GM21576 (cell line): Measurements from ENCODE around the gene MPEG1.

ENCODE experiments used
- ATAC-seq: cut with Tn5 transposase; IDR thresholded peaks from one replicate; pipeline ENCODE4 v1.9.1; 2021; ENCODE audit warnings: mild to moderate bottlenecking, moderate library complexity; ENCODE audit not compliant: unreplicated experiment

MPEG1 gene, protein sequence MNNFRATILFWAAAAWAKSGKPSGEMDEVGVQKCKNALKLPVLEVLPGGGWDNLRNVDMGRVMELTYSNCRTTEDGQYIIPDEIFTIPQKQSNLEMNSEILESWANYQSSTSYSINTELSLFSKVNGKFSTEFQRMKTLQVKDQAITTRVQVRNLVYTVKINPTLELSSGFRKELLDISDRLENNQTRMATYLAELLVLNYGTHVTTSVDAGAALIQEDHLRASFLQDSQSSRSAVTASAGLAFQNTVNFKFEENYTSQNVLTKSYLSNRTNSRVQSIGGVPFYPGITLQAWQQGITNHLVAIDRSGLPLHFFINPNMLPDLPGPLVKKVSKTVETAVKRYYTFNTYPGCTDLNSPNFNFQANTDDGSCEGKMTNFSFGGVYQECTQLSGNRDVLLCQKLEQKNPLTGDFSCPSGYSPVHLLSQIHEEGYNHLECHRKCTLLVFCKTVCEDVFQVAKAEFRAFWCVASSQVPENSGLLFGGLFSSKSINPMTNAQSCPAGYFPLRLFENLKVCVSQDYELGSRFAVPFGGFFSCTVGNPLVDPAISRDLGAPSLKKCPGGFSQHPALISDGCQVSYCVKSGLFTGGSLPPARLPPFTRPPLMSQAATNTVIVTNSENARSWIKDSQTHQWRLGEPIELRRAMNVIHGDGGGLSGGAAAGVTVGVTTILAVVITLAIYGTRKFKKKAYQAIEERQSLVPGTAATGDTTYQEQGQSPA

DNA sequence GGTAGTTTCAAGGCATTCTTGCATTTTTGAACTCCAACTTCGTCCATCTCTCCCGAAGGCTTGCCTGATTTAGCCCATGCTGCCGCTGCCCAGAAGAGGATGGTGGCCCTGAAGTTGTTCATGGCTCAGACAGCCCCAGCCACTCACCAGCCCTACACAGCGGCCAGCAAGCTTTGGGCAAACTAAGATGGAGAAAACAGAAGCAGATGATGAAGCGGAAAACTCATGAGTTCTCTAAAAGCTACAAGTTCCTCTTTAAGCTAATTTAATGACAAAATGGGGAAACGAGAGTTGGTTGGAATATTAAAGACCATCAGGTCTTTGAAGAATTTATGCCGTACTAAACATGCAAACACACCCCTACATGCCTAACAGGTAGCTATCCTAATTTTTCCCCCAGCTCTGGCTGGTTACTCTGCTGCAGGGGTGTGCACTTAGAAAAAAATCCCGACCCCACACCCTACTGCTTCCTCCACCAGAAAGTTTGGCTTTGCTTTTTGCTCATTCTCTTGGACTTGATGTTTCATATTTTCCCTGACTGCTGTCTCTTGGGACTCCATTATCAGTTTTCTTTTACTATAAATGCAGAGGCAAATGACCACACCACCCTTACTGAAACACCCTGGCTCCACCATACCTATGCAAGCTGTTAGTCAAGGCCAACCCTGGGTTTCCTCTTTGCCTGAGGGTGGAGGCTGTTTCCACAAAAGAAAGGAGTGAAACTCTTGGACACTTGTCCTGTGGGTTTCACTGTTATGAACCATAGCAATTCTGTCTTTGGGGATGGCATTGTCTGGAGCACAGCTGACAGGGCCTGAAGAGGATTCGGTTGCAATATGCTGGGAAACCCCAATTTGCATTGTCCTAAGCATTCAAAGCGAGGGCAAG, at the start of gene MPEG1:
MPEG1 (minus strand) TSS at position 184 of the 888 bp plus-strand sequence; CDS start at position 122, 62 bp downstream.
- peak; percentile 19 for ATAC-seq

DNA sequence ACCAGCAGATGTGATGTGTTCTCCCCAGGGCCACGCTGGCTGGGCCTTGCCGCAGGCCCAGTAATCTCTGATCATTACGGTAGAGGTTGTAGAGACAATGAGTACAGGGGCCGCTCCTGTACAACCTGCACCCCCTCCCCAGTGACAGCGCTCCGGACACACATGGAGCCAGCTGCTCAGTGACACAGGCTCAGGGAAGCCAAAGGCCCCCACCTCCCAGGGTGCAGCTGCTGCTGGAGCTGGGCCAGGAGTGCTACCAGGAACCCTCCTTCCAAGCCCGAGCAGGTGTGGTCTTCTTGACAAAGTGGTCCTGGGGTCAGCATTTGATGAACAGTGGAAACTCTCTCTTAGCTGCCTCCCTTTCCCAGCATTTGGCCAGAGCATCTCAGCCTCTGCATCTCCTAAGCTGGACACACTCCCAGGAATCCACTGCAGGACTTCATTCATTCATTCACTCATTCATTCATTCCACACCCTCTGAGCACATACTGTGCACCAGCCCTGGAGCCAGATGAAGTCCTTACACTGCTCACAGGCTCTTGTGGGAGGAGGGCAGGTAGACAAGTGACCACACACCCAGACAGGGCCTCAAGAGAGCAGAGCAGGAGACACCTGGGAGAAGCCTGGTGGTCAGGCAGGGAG, 49.6 kb upstream of the MPEG1 start:
- ATAC-seq = no peak

DNA sequence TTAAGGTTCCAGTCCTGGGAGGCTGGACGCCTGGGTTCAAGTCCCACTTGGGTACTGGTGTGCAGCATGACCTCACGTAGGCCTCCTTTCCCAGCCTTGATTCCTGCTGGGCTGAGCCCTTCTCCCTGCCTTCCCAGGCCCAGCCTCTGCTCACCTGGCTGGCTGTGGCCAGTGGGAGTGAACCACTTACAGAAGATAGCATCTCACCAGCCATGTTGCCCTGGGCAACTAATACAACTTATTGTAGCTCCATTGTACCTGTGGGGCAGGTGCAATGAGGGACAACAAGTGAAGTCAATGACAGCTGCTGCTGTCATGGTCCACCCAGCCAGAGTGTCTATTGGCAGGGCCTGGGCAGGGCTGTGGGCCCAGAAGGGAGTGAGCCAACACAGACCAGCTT, 48.4 kb upstream of the MPEG1 start:
- ATAC-seq = no peak

DNA sequence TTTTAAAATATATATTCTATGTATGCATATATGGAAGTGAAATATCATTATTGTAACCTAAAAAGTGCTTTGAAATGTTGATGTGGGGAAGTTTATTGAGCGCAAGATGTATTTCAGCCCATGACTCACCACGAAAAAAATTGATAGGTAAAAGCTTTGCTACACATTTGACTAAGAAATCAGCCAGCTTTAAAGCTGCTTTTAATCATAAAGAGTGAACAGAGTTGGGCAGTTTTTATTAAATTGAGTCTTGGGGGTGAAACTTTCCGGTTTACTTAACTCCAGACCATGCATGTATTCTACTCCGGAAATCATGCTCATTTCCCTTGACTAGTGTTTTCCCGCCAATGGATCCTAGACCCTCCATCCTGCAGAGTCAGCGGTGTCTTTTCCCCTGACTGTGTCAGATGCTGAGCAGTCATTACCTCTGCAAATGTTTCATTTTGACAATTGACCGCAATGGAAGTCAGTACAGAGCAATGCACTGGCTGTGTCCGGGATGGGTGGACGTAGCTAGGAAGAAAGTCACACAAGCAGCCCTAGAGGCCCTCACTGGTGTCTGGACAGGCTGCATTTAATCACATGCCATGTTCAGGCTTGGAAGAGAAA, 47.2 kb upstream of the MPEG1 start:
- no peak for ATAC-seq

DNA sequence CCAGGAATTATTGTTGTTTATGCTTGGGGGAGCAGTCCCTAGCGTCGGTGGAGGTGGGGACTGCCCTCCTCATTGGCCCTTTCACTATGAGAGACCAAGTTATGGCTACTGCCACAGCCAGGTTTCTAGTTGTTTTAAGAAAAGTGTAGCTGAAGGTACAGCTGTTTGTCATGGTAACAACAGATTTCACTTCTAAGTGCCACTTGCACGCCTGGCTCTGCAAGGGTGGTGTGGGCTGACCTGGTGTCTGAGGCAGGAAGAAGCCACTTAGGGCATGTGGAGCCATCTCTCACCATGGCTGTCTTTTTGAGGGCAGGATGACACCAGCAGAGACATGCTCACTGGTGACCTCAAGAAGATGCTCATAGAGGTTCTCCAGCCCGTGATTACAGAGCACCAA, 46.3 kb upstream of the MPEG1 start:
- ATAC-seq = no peak

DNA sequence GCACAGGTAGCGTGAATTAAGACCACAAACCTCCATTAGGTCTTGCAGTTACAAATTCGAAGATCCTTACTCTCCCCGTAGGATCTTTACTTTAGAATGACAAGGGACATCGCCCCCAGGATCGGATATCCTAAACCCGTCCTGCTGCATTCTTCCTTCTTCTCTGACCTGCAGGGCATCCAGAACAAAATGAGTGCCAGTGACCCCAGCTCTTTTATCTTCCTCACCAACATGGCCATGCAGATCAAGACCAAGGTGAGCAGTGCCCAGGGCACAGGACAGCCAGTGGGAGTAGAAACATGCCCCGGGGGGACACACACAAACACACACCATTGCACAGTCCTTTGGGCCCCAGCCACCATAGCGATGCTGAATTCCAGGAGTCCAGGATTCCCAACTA, 42.6 kb upstream of the MPEG1 start:
- no peak for ATAC-seq

DNA sequence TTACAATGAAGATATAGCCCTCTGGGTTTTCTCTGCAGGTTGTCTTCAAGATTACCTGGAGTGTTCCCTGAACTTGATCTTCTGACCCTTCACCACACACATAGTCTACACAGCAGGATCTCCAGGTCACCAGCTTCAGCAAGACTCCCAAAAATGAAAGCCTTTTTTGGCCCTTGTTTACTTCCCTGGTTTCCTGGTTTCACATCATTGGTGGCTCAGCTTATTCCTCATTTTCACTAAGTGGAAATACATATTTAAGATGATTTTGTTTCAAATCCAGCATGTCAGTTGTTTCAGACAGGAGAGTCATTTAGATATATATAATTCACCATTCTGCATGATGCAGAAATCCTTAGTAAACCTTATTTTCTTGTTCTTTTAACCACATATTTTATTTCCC, 41.6 kb upstream of the MPEG1 start:
- no peak for ATAC-seq

DNA sequence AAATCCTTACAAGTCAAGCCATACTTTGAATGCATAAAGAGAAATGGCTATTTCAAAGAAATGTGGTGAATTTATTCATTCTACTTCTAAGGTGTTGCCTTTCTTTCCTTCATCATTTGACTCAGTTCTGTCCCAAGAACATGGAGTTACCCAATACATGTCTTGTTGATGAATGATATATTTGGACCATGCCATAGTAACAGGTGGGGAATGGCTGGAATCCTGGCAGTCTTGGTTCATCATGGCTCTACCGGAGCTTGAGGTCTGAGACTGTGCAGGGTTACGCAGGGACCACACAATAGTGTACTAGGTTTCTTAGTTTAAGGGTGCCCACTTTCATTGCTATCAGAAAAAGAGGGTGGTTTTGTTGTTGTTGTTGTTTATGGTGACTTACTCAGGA, 40.3 kb upstream of the MPEG1 start:
- no peak for ATAC-seq

DNA sequence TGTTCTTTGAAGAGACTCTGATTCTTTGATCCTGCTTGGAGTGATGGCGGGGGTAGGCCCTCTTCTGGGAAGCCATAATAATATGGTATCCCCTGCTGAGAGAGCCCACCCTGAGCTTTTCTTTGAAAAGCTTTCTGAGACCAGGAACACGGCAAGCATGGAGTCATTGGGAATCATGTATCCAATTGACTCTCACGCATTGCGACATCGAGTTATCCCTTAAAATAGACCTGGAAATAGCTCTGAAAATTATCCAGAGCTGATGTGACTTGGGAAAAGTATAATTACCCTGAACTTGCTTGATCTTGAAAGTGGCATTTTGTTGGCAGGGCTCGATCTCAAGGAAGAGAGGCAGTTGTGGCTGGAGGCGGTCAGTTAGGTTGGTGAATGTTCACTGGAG, 36.8 kb upstream of the MPEG1 start:
- ATAC-seq = no peak

DNA sequence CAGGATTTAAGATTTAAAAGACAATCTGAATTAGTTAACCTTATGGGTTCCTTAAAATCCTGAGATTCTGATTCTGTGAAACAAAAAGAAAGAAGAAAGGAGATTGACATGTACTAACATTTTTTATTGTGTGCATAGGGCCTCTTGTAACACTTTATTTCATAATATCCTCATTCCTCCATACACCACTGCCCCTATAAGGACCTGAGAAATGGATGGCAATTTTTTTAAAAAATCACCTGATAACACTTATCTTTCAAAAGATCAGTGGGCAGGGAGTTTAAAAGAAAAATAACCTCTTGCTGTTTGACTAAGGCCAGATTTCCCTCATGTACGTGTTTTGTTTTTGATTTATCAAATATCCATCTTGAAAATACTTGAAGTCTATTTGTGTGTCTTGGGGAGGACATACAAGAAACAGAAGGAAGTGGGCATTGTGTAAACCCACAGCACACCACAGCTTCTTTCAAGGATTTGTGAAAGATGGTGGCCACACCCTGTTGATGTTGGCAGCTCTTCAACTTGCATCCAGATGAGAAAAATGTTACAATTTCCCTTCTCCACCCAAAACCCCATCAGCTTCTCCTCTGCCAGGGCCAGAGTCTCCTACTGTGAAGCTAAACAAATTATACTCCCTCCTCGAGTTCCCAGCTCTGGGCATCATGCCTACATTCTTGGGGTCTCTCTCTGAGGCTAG, 35.0 kb upstream of the MPEG1 start:
- ATAC-seq = no peak

DNA sequence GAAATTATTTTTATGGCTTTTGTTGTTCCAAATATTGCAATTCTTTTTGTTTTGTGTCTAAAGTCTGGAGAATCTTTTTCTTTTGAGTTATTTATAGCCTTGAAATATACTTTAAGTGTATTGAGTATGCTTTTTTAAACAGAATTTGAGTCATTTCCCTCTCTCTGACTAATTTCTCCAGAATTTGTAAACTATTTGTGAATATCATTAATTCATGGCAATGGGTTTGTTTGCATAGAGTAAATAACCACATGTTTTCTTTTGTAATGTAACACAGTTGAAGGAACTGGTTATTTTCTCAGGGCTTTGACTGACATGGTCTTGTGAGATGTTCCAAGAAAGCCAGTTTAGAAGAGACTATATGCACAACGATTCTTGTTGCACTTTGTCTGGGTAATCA, 30.9 kb upstream of the MPEG1 start:
- no peak for ATAC-seq

DNA sequence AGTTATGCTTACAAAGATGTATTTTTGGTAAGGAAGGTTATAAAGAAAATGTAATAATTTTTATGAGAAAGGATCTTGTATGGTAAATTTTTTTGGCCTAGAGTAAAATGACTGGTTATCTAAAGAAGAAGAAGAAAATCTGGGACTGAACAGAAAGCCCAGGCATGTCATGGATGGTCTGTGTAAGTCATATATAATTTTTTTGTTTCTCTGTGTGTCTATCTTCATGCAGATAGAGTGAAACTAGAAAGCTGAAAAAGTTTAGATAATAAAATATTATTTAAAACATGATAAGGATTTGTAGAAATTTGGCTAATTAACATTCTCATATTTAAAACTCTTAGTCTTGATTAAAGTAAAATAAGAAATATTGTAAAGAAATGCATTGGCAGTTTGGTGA, 27.6 kb upstream of the MPEG1 start:
- ATAC-seq = no peak

DNA sequence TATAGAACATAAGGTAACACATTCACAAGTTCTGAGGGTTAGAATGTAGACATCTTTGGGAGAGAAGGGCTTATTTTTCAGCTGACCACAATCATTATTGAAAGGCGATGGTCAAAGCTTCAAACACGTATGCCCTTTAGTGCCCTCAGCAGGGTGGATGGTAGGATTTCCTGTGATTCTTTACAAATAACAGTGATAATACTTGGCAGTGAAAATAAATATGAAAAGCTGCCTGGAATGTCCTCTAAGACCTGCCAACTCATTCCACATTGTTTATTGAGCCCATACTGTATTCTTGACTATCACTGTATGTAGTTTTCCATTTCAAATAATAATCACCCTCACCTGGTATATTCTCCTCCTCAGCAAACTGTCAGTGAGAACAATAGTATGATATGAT, 13.7 kb upstream of the MPEG1 start:
- no peak for ATAC-seq

DNA sequence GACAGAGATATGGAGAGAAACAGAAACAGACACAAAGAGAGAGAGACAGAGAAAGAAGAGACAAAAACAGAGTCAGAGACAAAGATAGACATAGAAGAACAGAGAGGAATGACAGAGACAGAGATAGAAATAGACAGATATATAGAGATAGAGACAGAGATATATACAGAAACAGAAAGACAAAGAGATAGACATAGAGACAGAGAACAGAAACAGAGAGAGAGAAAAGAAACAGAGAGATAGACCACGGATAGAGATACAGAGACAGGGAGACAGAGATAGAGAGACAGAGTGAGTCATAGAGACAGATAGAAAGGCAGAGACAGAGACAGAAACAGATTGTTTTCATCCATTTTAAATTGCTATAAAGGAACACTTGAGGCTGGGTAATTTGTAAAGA, 12.3 kb upstream of the MPEG1 start:
- ATAC-seq = peak; percentile 56

DNA sequence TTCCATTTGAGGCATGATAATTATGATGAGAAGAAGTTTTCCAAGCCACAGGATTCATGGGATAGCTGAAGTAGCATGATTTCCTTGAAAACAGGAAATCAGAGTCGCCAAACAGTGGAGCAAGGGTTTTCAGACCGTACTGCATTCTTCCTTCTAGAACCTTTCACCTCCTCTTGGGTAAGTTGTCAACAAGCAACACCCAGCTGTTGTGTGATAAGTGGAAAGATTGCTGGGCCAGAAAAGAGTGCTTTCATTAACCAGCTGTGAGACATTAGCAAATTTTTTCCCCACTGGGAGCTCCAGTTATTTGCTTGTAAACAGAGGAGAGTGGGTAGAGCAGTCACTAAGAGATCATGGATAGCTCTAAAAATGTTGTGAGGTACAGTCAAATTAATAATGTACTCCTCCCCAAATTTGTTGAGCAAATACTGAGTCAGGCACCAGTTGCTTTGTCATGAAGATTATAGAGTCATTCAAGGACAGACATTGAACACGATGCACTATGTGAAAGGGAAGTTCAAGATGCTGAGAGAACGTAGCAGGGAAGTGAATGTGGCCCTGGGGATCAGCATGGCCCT, 11.7 kb upstream of the MPEG1 start:
- ATAC-seq = peak; percentile 34

DNA sequence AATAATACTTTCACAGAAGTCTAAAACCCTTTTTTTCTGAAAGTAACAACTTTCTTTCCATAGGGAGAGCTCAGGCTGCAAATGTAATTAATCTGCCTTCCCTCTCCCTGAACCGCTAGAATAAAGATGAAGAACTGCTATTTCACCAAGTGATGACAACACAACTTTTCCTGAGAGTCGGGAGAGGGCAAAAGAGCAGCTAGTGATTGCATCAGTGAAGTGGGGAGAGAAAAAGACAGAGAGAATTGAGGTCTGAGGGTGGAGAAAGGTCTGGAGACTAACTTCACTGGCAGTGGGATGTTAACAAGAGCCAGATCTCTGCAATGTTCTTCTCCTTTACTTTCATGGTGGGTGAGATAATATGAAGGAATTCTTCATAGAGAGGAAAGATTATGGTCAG, 10.9 kb upstream of the MPEG1 start:
- ATAC-seq = no peak

DNA sequence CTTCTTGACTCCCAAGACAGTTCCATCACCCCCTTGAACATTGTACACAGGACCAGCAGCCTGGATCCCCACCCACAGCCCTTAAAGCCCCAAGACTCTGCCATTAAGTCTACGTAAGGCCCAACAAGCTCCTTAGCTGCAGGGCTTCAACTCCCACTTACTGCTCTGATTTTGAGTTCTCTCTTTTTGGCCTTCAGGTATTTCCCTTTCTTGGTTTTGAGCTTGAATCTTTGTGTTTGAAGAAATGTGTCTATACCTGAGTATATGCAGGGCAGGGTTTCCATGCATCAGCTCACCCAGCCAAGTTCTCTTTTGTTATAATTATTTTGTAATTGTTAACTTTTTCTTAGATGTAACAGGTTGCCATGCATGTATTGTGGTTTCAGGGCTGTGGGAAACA, 10.4 kb upstream of the MPEG1 start:
- no peak for ATAC-seq

DNA sequence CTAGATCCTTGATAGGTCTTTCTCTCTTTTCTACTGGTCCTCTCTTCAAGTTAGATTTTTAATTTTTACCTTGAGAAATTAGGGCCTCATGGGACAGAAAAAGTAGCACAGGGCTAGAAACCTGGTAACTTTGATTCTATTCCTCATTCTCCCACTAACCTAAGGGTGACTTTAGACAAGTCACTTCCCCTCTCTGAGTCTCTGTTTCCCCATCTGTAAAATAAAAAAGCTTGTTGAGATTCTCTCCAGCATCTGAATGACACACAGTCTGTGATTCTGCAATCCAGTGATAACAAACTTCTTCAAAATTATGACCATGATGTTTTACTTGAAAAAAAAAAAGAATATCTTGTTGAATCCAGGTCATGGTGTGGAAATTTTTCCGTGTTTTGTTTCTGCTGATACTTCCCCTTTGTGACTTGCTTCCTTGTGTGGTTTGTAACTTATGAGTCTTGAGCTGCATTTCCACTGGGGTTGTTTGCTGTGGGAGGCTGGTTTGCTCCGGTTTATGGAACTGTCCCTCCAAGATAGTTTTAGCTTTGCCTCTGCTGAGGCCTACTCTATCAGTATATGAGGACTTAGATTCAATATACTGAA, 9.8 kb upstream of the MPEG1 start:
- ATAC-seq = no peak

DNA sequence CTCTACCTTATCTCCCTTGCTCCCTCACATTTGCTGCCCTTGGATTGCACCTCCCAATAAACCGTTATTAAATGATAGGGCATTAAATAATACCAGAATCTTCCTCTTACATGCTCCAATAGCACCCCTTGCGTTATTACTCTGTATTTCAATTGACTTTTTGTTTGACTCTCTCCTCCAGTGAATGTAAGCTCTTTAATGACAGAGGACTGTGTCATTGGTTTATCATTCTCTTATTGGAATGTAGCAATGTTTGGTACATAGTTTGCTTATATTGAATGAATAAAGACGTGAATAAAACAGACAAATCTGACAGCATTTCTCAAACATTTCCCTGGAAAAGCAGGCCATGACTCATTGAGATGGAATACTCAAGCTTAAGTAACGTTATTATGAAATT, 8.7 kb upstream of the MPEG1 start:
- no peak for ATAC-seq
